Measurements from ENCODE around the gene TBC1D28.
"Not testable (repeated sequence)": the region's sequence is repeated elsewhere in the genome, so short reads cannot be mapped to it uniquely, and the experiment has no call there.

The TBC1D28 gene

GRCh38 chr17:18624862-18625501, 19.2 kb downstream of the TBC1D28 start:
- H3K36me3 ChIP-seq (ENCODE audit: control insufficient read depth in 2 of 2, insufficient read depth in 1 of 2, low read length in 2 of 2); H3K9me3 ChIP-seq (ENCODE audit: control insufficient read depth, insufficient read depth, low read depth, low read length); H3K4me1 ChIP-seq (ENCODE audit: control insufficient read depth, insufficient read depth, low read length): not testable (repeated sequence)
- peak overlapping the region; percentile 64; the same call in 1 of the 2 replicates for H3K27ac ChIP-seq (ENCODE audit: extremely low read depth, low read depth, low read length)
- ChIA-PET CTCF (interaction anchor here (0.6 to 2.8 kb wide), 15 partner anchors 58 to 399 kb away, joined by 3 to 17 read pairs (median 4); no protein-coding TSS in a partner anchor), POLR2A (interaction anchor here (0.6 to 0.7 kb wide), 4 partner anchors 53 to 250 kb away, joined by 3 to 5 read pairs (median 4); no protein-coding TSS in a partner anchor)
- peak; percentile 91 for TF ChIP-seq ZNF677 (tag by site-specific recombination; IDR thresholded peaks at IDR 0.05)
- TF ChIP-seq ZBTB20 (tag by site-specific recombination; IDR thresholded peaks at IDR 0.05) = peak; percentile 32; the same call in 1 of the 2 replicates
- peak overlapping the region; percentile 50 for H3K4me3 ChIP-seq (ENCODE audit: low read depth, low read length)

- POLR2A ChIA-PET; H3K36me3 ChIP-seq (ENCODE audit: control insufficient read depth in 2 of 2, insufficient read depth in 1 of 2, low read length in 2 of 2); H3K4me1 ChIP-seq (ENCODE audit: control insufficient read depth, insufficient read depth, low read length); CTCF ChIA-PET; H3K4me3 ChIP-seq (ENCODE audit: low read depth, low read length); H3K27ac ChIP-seq (ENCODE audit: extremely low read depth, low read depth, low read length); H3K9me3 ChIP-seq (ENCODE audit: control insufficient read depth, insufficient read depth, low read depth, low read length): not testable (repeated sequence)
Measured at GRCh38 chr17:18617613-18618012, 26.6 kb downstream of the TBC1D28 start.

- H3K27ac ChIP-seq (ENCODE audit: extremely low read depth, low read depth, low read length); POLR2A ChIA-PET; H3K36me3 ChIP-seq (ENCODE audit: control insufficient read depth in 2 of 2, insufficient read depth in 1 of 2, low read length in 2 of 2); H3K9me3 ChIP-seq (ENCODE audit: control insufficient read depth, insufficient read depth, low read depth, low read length); CTCF ChIA-PET; H3K4me3 ChIP-seq (ENCODE audit: low read depth, low read length); H3K4me1 ChIP-seq (ENCODE audit: control insufficient read depth, insufficient read depth, low read length): not testable (repeated sequence)
Measured at GRCh38 chr17:18613016-18613415, 31.2 kb downstream of the TBC1D28 start.

- H3K4me1 ChIP-seq (ENCODE audit: control insufficient read depth, insufficient read depth, low read length); H3K9me3 ChIP-seq (ENCODE audit: control insufficient read depth, insufficient read depth, low read depth, low read length); H3K27ac ChIP-seq (ENCODE audit: extremely low read depth, low read depth, low read length); H3K36me3 ChIP-seq (ENCODE audit: control insufficient read depth in 2 of 2, insufficient read depth in 1 of 2, low read length in 2 of 2); POLR2A ChIA-PET; CTCF ChIA-PET; H3K4me3 ChIP-seq (ENCODE audit: low read depth, low read length): not testable (repeated sequence)
Measured at GRCh38 chr17:18593138-18593537, 51.1 kb downstream of the TBC1D28 start.

All from HEK293 (cell line).